ENCODE data around the gene PRDX5. TPM values are rescaled to one million over a fixed set of nuclear protein-coding genes. Genes with fewer than 3 reads are reported as not detected.
A peak's percentile ranks its signal among the peaks of the same experiment; 100 is the strongest.

PRDX5 gene
- total RNA-seq, 1 donor from 2014 or later = 217 TPM

DNA sequence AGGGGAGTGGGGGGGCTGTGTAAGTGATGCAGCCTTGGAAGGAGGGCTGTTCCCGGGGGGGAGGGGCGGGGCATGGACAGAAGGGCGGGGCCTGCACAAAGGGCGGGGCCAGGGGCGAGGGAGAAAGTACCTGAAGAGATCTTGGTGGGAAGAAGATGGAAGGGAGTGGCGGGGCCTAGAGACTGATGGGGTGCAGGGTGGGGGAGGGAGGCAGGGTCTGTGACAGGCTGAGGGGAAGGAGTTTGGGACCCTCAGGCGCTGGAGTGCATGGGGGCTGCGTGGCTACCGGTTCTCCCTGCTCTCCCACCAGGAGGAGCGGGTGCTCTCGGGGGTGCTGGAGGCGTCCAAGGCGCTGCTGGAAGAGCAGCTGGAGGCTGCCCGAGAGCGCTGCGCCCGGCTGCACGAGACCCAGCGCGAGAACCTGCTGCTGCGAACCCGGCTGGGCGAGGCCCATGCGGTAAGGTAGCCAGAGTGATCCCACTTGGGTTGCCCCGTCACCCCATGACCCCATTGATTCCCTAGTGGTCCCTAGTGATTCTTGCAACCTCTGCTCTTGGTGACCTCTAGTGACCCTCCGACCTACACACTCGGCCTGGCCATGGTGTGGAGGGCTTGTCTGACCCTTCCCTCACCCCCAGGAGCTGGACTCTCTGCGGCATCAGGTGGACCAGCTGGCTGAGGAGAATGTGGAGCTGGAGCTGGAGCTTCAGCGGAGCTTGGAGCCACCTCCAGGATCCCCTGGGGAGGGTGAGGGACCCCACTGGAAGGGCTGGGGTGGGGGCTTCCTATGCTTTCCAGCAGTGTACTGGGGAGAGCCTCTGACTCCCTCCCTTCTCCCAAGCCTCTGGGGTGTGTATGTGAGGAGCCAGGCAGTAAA is 25.2 kb downstream of the PRDX5 start:
- Mint-ChIP-seq H3K27ac (ENCODE audit: unreplicated experiment) (no peak overlapping the region), H3K4me3 (ENCODE audit: unreplicated experiment) (no peak overlapping the region), H3K4me1 (ENCODE audit: unreplicated experiment) (no peaks in the 10 kb centered on the region), H3K9me3 (ENCODE audit: unreplicated experiment) (no peaks in the 10 kb centered on the region), H3K36me3 (ENCODE audit: unreplicated experiment) (no peaks in the 10 kb centered on the region), H3K27me3 (ENCODE audit: unreplicated experiment) (no peaks in the 10 kb centered on the region)
- no peak for TF ChIP-seq CTCF (IDR thresholded peaks at IDR 0.05)
- no peak for DNase-seq (ENCODE audit: extremely low spot score, unreplicated experiment)

DNA sequence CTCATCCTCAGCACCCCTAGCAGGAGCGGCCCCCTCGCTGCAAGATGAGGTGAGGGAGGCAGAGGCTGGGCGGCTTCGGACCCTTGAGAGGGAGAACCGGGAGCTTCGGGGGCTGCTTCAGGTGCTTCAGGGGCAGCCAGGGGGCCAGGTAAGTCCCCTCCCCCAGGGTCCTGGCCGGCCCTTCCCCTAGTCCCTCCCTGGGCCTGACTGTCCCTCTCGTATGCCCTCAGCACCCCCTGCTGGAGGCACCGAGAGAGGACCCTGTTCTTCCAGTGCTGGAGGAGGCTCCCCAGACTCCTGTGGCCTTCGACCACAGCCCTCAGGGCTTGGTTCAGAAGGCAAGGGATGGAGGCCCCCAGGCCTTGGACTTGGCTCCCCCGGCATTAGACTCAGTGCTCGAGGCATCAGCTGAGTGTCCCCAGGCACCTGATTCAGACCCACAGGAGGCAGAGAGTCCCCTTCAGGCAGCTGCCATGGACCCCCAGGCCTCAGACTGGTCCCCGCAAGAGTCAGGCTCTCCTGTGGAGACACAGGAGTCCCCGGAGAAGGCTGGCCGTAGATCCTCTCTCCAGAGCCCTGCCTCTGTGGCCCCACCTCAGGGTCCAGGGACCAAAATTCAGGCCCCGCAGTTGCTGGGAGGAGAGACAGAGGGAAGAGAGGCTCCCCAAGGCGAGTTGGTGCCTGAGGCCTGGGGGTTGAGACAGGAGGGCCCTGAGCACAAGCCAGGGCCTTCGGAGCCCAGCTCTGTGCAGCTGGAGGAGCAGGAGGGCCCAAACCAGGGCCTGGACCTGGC is 26.0 kb downstream of the PRDX5 start:
- no peaks in the 10 kb centered on the region for H3K4me1 Mint-ChIP-seq (ENCODE audit: unreplicated experiment)
- peak; percentile 24 for TF ChIP-seq CTCF (IDR thresholded peaks at IDR 0.05)
- no peak overlapping the region for H3K27ac Mint-ChIP-seq (ENCODE audit: unreplicated experiment)
- H3K9me3 Mint-ChIP-seq (ENCODE audit: unreplicated experiment) = no peaks in the 10 kb centered on the region
- no peaks in the 10 kb centered on the region for H3K27me3 Mint-ChIP-seq (ENCODE audit: unreplicated experiment)
- no peak for DNase-seq (ENCODE audit: extremely low spot score, unreplicated experiment)
- no peak overlapping the region for H3K4me3 Mint-ChIP-seq (ENCODE audit: unreplicated experiment)
- H3K36me3 Mint-ChIP-seq (ENCODE audit: unreplicated experiment) = no peaks in the 10 kb centered on the region

GRCh38 chr11:64344787-64345186 is 26.9 kb downstream of the PRDX5 start:
- Mint-ChIP-seq H3K4me1 (ENCODE audit: unreplicated experiment) (no peaks in the 10 kb centered on the region), H3K4me3 (ENCODE audit: unreplicated experiment) (no peak overlapping the region), H3K27ac (ENCODE audit: unreplicated experiment) (no peak overlapping the region), H3K36me3 (ENCODE audit: unreplicated experiment) (no peaks in the 10 kb centered on the region), H3K27me3 (ENCODE audit: unreplicated experiment) (no peaks in the 10 kb centered on the region), H3K9me3 (ENCODE audit: unreplicated experiment) (no peaks in the 10 kb centered on the region)
- no peak for DNase-seq (ENCODE audit: extremely low spot score, unreplicated experiment)
- TF ChIP-seq CTCF (IDR thresholded peaks at IDR 0.05) = no peak

GRCh38 chr11:64347193-64347867 is 29.4 kb downstream of the PRDX5 start:
- Mint-ChIP-seq H3K27me3 (ENCODE audit: unreplicated experiment) (no peaks in the 10 kb centered on the region), H3K9me3 (ENCODE audit: unreplicated experiment) (no peaks in the 10 kb centered on the region), H3K36me3 (ENCODE audit: unreplicated experiment) (no peaks in the 10 kb centered on the region), H3K4me1 (ENCODE audit: unreplicated experiment) (no peaks in the 10 kb centered on the region), H3K27ac (ENCODE audit: unreplicated experiment) (no peak overlapping the region), H3K4me3 (ENCODE audit: unreplicated experiment) (no peak overlapping the region)
- TF ChIP-seq CTCF (IDR thresholded peaks at IDR 0.05) = no peak
- DNase-seq (ENCODE audit: extremely low spot score, unreplicated experiment) = no peak
